Endothelial cell (in vitro differentiated cells): Measurements from ENCODE around the gene NRP2. TPM values are rescaled to one million over a fixed set of nuclear protein-coding genes. Genes with fewer than 3 reads are reported as not detected.

Experiments
- DNase-seq: peaks from one replicate; pipeline ENCODE4 v3.0.0; 2021; ENCODE audit warnings: low spot score
- H3K27ac Mint-ChIP-seq: one replicate; pipeline ENCODE4 v1.8.0; 2021; ENCODE audit warnings: mixed read lengths, inconsistent platforms; ENCODE audit not compliant: unreplicated experiment
- H3K27me3 Mint-ChIP-seq: one replicate; pipeline ENCODE4 v1.8.0; 2021; ENCODE audit warnings: mild to moderate bottlenecking, moderate library complexity, mixed read lengths, inconsistent platforms; ENCODE audit not compliant: unreplicated experiment
- H3K36me3 Mint-ChIP-seq: one replicate; pipeline ENCODE4 v1.8.0; 2021; ENCODE audit warnings: mild to moderate bottlenecking, low read depth, mixed read lengths, inconsistent platforms; ENCODE audit not compliant: unreplicated experiment
- H3K4me1 Mint-ChIP-seq: one replicate; pipeline ENCODE4 v1.8.0; 2021; ENCODE audit warnings: mild to moderate bottlenecking, mixed read lengths, inconsistent platforms; ENCODE audit not compliant: unreplicated experiment
- H3K4me3 Mint-ChIP-seq: one replicate; pipeline ENCODE4 v1.8.0; 2021; ENCODE audit warnings: mild to moderate bottlenecking, mixed read lengths, inconsistent platforms; ENCODE audit not compliant: unreplicated experiment
- H3K9me3 Mint-ChIP-seq: one replicate; pipeline ENCODE4 v1.8.0; 2021; ENCODE audit warnings: mixed read lengths, inconsistent platforms; ENCODE audit not compliant: unreplicated experiment
- CTCF ChIP-seq: fragments of 200-600 bp; sonication (generic); IDR thresholded peaks from one replicate; pipeline ENCODE4 v1.5.0; 2021; ENCODE audit warnings: antibody characterized with exemption; ENCODE audit not compliant: unreplicated experiment
- total RNA-seq: library from RNA; stranded (reverse); fragmentation: NEBNext Ultra II Directional; extraction: Animal tissue kit (Norgen Biotek cat#: 25700); gene quantifications from one replicate; pipeline ENCODE4 v1.2.1, GENCODE V29; 2021; ENCODE audit not compliant: unreplicated experiment

Gene NRP2
- total RNA-seq, 1 donor from 2014 or later: 258 TPM

GRCh38 chr2:205769495-205769850 is 87.2 kb downstream of the NRP2 start:
- H3K36me3 Mint-ChIP-seq: peaks cover 29% of the 10 kb centered on the region

GRCh38 chr2:205769879-205770278 is 87.6 kb downstream of the NRP2 start:
- Mint-ChIP-seq H3K36me3 (peaks cover 27% of the 10 kb centered on the region), H3K27me3 (peaks cover 7% of the 10 kb centered on the region), H3K9me3 (no peaks in the 10 kb centered on the region), H3K4me3 (no peak overlapping the region), H3K4me1 (peaks cover 56% of the 10 kb centered on the region), H3K27ac (peak overlapping the region; percentile 23)
- no peak for TF ChIP-seq CTCF
- no peak for DNase-seq

More at GRCh38 chr2:205769495-205769850, 87.2 kb downstream of the NRP2 start:
- H3K4me3 Mint-ChIP-seq: no peak overlapping the region
- no peak for TF ChIP-seq CTCF
- H3K4me1 Mint-ChIP-seq: peaks cover 59% of the 10 kb centered on the region
- no peaks in the 10 kb centered on the region for H3K9me3 Mint-ChIP-seq
- H3K27me3 Mint-ChIP-seq: peaks cover 7% of the 10 kb centered on the region
- peak overlapping the region; percentile 23 for H3K27ac Mint-ChIP-seq
- no peak for DNase-seq

- TF ChIP-seq CTCF: no peak
- H3K4me3 Mint-ChIP-seq: no peak overlapping the region
Measured at GRCh38 chr2:205770577-205770976, 88.3 kb downstream of the NRP2 start.

GRCh38 chr2:205771031-205771430 is 88.7 kb downstream of the NRP2 start:
- Mint-ChIP-seq H3K27ac (peak overlapping the region; percentile 86), H3K4me1 (peaks cover 47% of the 10 kb centered on the region)
- TF ChIP-seq CTCF: no peak

More at GRCh38 chr2:205770577-205770976, 88.3 kb downstream of the NRP2 start:
- Mint-ChIP-seq H3K9me3 (no peaks in the 10 kb centered on the region), H3K4me1 (peaks cover 50% of the 10 kb centered on the region), H3K27ac (peak overlapping the region; percentile 86), H3K27me3 (peaks cover 5% of the 10 kb centered on the region), H3K36me3 (peaks cover 24% of the 10 kb centered on the region)
- DNase-seq: no peak

GRCh38 chr2:205771666-205772065 is 89.4 kb downstream of the NRP2 start:
- Mint-ChIP-seq H3K27ac (peak overlapping the region; percentile 86), H3K4me1 (peaks cover 48% of the 10 kb centered on the region), H3K36me3 (peaks cover 26% of the 10 kb centered on the region), H3K4me3 (no peak overlapping the region), H3K27me3 (peaks cover 5% of the 10 kb centered on the region), H3K9me3 (no peaks in the 10 kb centered on the region)
- no peak for DNase-seq
- no peak for TF ChIP-seq CTCF

More at GRCh38 chr2:205771031-205771430, 88.7 kb downstream of the NRP2 start:
- no peak for DNase-seq
- Mint-ChIP-seq H3K9me3 (no peaks in the 10 kb centered on the region), H3K4me3 (no peak overlapping the region), H3K36me3 (peaks cover 26% of the 10 kb centered on the region), H3K27me3 (peaks cover 2% of the 10 kb centered on the region)
